ENCODE measurements around the gene CIDEB.

DNA sequence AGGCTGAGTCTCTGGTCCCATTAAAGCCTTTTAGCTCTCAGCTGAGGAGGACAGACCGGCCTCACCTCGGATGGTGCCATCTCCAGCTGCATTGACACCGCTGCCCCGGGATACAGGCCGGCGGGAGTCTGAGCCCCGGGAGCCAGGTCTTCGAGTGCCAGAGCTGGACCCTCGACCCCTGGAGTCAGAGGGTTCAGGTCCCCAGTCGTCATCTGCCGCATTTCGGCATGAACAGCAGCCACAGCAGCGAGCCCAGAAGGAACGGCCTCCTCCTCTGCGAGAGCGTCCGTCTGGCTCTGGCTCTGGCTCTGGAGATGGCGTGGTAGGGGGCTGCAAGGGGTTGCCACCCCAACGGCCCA lies 45.8 kb downstream of the CIDEB start:
- TF ChIP-seq POLR2A (IDR thresholded peaks at IDR 0.05; ENCODE audit: borderline replicate concordance, extremely low read depth, insufficient read depth, insufficient read length), result no peak
- TF ChIP-seq, protein P1, sequence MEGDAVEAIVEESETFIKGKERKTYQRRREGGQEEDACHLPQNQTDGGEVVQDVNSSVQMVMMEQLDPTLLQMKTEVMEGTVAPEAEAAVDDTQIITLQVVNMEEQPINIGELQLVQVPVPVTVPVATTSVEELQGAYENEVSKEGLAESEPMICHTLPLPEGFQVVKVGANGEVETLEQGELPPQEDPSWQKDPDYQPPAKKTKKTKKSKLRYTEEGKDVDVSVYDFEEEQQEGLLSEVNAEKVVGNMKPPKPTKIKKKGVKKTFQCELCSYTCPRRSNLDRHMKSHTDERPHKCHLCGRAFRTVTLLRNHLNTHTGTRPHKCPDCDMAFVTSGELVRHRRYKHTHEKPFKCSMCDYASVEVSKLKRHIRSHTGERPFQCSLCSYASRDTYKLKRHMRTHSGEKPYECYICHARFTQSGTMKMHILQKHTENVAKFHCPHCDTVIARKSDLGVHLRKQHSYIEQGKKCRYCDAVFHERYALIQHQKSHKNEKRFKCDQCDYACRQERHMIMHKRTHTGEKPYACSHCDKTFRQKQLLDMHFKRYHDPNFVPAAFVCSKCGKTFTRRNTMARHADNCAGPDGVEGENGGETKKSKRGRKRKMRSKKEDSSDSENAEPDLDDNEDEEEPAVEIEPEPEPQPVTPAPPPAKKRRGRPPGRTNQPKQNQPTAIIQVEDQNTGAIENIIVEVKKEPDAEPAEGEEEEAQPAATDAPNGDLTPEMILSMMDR (IDR thresholded peaks at IDR 0.05 in 2 of 3, conservative IDR thresholded peaks at IDR 0.05 in 1 of 3; ENCODE audit: borderline replicate concordance in 1 of 3, insufficient read depth in 1 of 3, low read depth in 2 of 3, low read length in 2 of 3), result no peak
- TF ChIP-seq EGR1 (IDR thresholded peaks at IDR 0.05; ENCODE audit: low read depth), result no peak
- no peak for TF ChIP-seq ZNF274 (IDR thresholded peaks at IDR 0.05; ENCODE audit: low read depth, low read length)
- TF ChIP-seq SIN3A (IDR thresholded peaks at IDR 0.05; ENCODE audit: low read depth), result no peak
- no peak for TF ChIP-seq YY1 (IDR thresholded peaks at IDR 0.05; ENCODE audit: extremely low read depth, insufficient replicate concordance, low read depth, low read length)
- no peak for TF ChIP-seq POLR2AphosphoS5 (IDR thresholded peaks at IDR 0.05; ENCODE audit: low read depth, low read length)
- TF ChIP-seq JUND (IDR thresholded peaks at IDR 0.05), result no peak

Measured in HCT116 (cell line).